Neutrophil (primary cell): Measurements from ENCODE around the gene DYNC1LI2.

Source experiments
- H3K27ac ChIP-seq: fragments of 200-600 bp; sonication (generic); 2 replicates; pipeline ENCODE4 v1.5.1; 2016; ENCODE audit warnings: mild to moderate bottlenecking, moderate library complexity
- H3K27me3 ChIP-seq: fragments of 200-600 bp; sonication (generic); 2 replicates; pipeline ENCODE4 v1.6.0; 2016; ENCODE audit warnings: mild to moderate bottlenecking
- H3K36me3 ChIP-seq: fragments of 200-600 bp; sonication (generic); 2 replicates; pipeline ENCODE4 v1.5.1; 2017
- H3K4me1 ChIP-seq, 2 experiments: fragments of 200-600 bp in 1 of 2; sonication (generic) in 1 of 2; 1 replicate in 1 of 2; 2 replicates in 1 of 2; pipeline versions ENCODE4 v1.5.1 to v1.6.1; 2013 to 2016; ENCODE audit warnings: low read depth in 1 of 2, low read length in 1 of 2, mild to moderate bottlenecking in 1 of 2, moderate library complexity in 1 of 2; ENCODE audit not compliant: control insufficient read depth in 1 of 2, insufficient read depth in 1 of 2
- H3K4me3 ChIP-seq, 2 experiments: fragments of 200-600 bp in 1 of 2; sonication (generic) in 1 of 2; 1 replicate in 1 of 2; 2 replicates in 1 of 2; pipeline ENCODE4 v1.5.1; 2013 to 2016; ENCODE audit warnings: low read depth in 1 of 2, low read length in 1 of 2, mild to moderate bottlenecking in 1 of 2, moderate library complexity in 1 of 2
- H3K9me3 ChIP-seq: fragments of 200-600 bp; sonication (generic); 2 replicates; pipeline ENCODE4 v1.5.1; 2016
- TF ChIP-seq, protein P1 (sequence below): fragments of 200-600 bp; sonication (generic); IDR thresholded peaks from 2 replicates; pipeline ENCODE4 v1.5.1; 2016; ENCODE audit warnings: antibody characterized with exemption

The DYNC1LI2 gene

GRCh38 chr16:66786551-66786950 is 35.1 kb upstream of the DYNC1LI2 start:
- Histone ChIP-seq H3K27ac (no peak overlapping the region), H3K36me3 (no peaks in the 10 kb centered on the region), H3K27me3 (peaks cover 4% of the 10 kb centered on the region), H3K4me1 (no peaks in the 10 kb centered on the region), H3K9me3 (no peaks in the 10 kb centered on the region), H3K4me3 (no peak overlapping the region)
- TF ChIP-seq, protein P1, sequence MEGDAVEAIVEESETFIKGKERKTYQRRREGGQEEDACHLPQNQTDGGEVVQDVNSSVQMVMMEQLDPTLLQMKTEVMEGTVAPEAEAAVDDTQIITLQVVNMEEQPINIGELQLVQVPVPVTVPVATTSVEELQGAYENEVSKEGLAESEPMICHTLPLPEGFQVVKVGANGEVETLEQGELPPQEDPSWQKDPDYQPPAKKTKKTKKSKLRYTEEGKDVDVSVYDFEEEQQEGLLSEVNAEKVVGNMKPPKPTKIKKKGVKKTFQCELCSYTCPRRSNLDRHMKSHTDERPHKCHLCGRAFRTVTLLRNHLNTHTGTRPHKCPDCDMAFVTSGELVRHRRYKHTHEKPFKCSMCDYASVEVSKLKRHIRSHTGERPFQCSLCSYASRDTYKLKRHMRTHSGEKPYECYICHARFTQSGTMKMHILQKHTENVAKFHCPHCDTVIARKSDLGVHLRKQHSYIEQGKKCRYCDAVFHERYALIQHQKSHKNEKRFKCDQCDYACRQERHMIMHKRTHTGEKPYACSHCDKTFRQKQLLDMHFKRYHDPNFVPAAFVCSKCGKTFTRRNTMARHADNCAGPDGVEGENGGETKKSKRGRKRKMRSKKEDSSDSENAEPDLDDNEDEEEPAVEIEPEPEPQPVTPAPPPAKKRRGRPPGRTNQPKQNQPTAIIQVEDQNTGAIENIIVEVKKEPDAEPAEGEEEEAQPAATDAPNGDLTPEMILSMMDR, result no peak

- H3K27me3 ChIP-seq, result no peaks in the 10 kb centered on the region
- no peak overlapping the region for H3K4me3 ChIP-seq
- H3K9me3 ChIP-seq, result no peaks in the 10 kb centered on the region
- TF ChIP-seq, protein P1, result no peak
- no peaks in the 10 kb centered on the region for H3K36me3 ChIP-seq
- no peak overlapping the region for H3K27ac ChIP-seq
- no peaks in the 10 kb centered on the region for H3K4me1 ChIP-seq
Observed at GRCh38 chr16:66776457-66776856, 25.0 kb upstream of the DYNC1LI2 start.

DNA sequence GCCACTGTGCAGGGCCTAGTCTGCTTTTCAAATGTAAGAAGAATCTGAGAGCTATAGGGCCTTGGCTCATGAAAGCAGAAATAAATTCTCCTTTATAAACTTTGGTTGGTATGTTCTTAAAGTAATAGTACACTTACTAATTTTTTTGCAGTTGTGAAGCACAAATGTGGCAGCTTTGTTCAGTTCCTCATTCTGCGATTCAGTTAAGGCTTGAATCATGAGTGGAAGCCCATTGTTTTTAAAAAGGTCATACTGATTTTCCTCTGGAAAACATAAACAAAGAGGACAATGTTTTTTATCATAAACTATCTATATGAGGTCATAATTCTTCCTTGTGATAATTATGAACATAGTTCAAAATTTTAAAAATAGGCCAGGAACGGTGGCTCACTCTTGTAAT is 23.6 kb upstream of the DYNC1LI2 start:
- Histone ChIP-seq H3K27ac (no peak overlapping the region), H3K27me3 (no peaks in the 10 kb centered on the region), H3K4me1 (no peaks in the 10 kb centered on the region), H3K9me3 (no peaks in the 10 kb centered on the region), H3K4me3 (no peak overlapping the region), H3K36me3 (no peaks in the 10 kb centered on the region)
- TF ChIP-seq, protein P1, result no peak

DNA sequence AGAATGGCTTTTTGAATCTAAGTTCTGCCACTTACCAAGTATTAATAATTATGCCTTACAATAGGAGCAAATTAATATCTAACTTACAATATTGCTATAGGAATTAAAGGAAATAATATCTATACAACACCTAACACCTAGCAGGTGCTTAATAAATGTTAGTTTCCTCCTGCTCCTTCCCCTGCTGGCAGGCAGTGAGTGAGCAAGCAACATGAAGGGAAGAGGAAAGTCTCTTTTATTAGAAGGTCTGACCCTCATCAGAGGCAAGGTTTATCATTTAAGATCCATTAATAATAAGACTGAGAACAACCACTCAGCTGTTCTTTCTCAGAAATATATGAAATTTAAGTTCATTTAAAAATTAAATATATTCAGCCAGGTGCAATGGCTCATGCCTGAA is 6.7 kb upstream of the DYNC1LI2 start:
- Histone ChIP-seq H3K27ac (no peak overlapping the region), H3K9me3 (no peaks in the 10 kb centered on the region), H3K4me3 (no peak overlapping the region), H3K4me1 (no peaks in the 10 kb centered on the region), H3K27me3 (peaks cover 46% of the 10 kb centered on the region), H3K36me3 (no peaks in the 10 kb centered on the region)
- TF ChIP-seq, protein P1, result no peak

DNA sequence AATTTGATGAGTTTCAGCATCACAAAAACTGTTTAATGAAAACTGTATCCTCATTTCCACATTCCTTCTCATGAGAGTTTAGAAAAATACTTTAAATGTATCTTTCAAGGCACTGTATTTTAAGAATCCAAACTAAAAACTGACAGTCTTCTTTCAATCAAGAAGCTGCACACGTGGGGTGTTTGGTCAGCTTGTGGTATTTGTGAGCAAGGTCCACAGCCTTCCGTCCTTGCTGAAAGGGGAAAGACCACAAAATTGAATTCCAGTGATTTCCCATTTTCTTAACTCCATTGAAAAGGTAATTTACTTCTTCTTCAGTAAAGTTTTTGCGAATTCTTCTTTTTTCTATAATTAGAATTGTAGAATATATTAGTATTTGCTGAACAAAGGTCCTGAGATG is 3.4 kb upstream of the DYNC1LI2 start:
- H3K9me3 ChIP-seq, result no peaks in the 10 kb centered on the region
- TF ChIP-seq, protein P1, result no peak
- H3K4me3 ChIP-seq, result no peak overlapping the region
- H3K4me1 ChIP-seq, result peaks cover 14 to 17% of the 10 kb centered on the region in 2 experiments
- H3K27ac ChIP-seq, result no peak overlapping the region
- H3K27me3 ChIP-seq, result peaks cover 46% of the 10 kb centered on the region
- no peaks in the 10 kb centered on the region for H3K36me3 ChIP-seq

DNA sequence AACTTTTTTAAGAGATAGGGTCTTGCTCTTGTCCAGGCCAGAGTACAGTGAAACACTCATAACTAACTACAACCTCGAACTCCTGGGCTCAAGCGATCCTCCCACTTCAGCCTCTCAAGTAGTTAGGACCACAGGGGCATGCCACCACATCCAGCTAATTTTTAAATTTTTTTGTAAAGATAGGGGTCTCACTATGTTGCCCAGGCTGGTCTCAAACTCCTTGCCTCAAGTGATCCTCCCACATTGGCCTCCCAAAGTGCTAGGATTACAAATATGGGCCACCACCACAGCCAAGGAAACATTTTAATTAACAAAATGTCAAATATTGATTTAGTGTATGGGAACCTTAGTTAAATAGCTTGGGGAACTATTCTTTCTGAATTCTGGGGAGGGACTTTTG is 2.8 kb upstream of the DYNC1LI2 start:
- no peaks in the 10 kb centered on the region for H3K9me3 ChIP-seq
- peaks cover 2% of the 10 kb centered on the region for H3K36me3 ChIP-seq
- peaks cover 46% of the 10 kb centered on the region for H3K27me3 ChIP-seq
- TF ChIP-seq, protein P1, result no peak
- no peak overlapping the region for H3K27ac ChIP-seq
- H3K4me1 ChIP-seq, result peaks cover 20 to 21% of the 10 kb centered on the region in 2 experiments
- no peak overlapping the region for H3K4me3 ChIP-seq
